Endometrial microvascular endothelial cells (primary cell): ENCODE data around the gene HDAC8. TPM values are rescaled to one million over a fixed set of nuclear protein-coding genes. Genes with fewer than 3 reads are reported as not detected.

Experiments used
- in situ Hi-C: cut with HindIII; loops from 2 replicates; pipeline ENCODE4 v1.10.0; 2017; ENCODE audit warnings: low sequenced_read_pairs, low pct_unique_long_range_greater_than_20kb; ENCODE audit errors: inconsistent ontology term
- total RNA-seq: library from RNA; depleted of rRNA; stranded (reverse); fragments of >200 nt; gene quantifications from one replicate; pipeline ENCODE4 v1.2.3, GENCODE V29; 2015; ENCODE audit errors: inconsistent ontology term

HDAC8 gene
- total RNA-seq, 1 donor from 2014 or later: 36.2 TPM

DNA sequence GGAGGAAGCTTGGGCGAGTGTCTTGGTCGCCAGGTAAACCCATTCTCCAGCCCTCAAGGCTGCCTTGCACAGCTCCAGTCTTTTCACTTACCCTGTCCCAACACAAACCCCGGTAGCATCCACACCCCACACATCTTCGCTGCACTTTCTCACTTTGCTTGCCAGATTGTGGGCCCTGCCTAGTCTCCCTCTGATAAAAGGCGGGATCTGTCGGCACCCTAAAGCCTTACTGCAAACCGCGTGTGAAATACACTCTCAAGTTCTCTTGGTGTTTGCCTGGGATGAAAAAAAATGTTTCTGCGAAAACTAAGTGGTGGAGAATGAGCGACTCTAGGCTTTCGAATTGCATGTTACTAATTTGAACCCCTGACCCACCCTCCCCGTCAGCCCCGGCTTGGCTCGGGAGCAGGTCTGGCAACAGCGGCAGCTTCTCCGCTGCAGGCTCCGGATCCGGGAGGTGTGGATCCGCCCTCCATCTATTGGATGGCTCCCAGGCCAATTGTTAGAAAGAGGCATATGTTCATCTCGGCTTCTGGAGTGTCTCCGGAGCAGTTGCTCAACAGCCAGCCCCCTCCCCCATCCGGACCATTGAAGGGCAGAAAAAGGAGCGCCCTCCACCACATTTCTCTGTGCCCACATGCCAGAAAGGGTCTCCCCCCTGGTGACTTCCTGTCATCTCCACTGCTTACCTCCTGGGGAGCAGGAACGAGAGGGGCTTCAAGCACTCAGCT, 263.9 kb downstream of the HDAC8 start:
- in situ Hi-C loops: no loop called here

DNA sequence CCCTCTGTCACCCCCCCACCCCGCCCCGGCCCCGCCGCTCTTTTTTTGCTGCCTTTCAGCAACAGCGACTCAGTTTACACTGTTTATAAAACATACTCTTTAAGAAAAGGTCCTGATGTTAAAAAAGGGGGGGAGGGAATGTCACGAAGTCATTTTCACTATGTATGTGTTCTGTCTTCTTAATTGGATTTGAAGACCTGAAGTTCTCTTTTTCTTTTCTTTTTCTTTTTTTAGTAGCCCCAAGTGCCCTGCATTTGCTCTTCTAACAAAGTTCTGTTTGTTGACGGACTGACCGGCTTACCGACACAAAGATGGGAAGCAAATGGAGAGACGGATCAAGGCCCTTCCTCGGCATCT, 264.5 kb downstream of the HDAC8 start:
- in situ Hi-C loops: no loop called here

DNA sequence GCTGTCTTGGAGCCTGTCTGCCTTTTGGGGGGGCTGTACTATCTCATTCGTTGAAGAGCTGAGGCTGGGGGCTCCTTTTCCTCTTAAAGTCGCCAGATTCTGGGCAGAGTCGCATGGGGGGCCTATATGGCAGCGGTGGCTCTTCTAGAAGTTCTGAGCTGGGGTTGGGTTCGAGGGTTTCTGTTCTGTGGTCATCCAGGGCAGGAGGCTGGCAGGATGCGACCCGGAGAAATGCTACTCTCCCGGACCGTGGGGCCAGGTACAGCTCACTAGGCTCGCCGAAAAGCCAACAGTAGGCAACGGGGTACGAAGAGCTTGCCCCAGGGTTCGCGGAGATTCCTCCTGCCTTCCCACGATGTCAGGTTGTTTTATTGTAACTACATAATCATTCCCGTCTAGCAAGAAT, 265.0 kb downstream of the HDAC8 start:
- in situ Hi-C loops: no loop called here

DNA sequence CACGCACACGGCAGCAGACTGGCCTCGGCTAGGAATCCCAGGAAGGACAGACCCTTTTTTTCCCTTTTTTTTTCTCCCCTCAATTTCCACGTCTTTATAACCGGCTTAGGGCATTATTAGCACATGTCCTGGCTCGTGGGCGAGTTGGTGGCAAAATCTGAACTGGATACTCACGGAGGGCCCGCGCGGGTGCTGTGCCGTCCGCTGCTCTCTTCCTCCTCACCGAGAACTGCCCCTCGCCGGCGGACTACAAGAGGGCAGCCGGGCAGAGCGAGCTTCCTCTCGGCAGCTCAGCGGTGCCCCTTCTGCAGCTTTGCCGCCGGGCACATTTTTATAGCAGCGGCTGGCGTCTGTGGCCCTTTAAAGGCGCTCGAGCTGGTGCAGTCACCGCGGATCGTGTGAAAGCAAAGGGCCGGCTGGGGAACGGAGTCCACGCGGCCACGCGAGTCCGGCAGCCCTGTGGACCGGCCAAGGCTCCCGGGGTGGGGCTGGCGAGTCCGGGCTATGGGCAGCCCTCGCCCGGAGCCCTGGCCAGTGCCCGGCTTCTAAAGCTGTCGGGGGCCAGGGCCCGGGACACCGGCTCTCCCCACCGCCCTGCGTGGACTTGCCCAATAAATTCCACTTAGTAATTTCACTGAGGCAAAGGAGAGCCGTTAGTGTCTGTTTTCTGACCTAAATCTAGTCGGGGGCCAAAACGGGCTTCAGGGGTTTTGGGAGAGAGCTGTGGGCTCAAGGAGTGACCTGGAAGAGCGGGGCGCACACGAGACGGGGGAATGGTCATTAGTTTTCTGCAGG, 265.6 kb downstream of the HDAC8 start:
- in situ Hi-C loops: no loop called here

DNA sequence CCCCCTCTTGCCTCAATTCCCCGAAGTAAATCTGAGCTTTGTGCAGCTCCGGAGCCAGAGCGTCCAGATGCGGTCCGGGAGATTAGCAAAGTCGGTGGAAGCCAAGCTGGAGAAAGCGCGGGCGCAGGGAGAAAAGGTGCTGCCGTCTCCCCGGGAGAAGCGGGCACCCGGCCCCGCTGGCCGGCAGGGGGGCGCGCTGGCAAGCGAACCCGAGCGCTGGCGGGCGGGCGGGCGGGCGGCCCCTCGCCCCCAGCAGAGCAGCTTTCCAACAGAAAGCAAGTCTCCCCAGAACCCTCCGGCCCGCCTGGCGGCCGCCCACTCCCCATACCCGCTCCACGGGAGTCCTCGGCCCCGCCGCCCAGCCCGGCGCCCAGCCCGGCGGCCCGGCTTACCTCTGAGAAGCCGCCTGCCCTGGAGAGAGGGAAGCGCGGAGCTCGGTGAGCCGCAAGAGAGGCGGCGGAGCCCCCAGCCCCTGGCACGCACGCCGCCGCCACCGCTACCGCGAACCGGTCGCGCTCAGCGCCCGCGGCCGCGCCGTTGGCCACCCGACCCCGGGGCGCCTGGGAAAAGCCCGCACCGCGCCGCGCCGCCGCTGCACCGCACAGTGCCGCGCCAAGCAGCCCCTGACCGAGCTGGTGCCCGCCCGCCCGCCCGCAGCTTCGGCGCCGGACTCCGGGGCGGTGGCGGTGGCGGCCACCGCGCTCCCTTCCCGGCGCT, 266.4 kb downstream of the HDAC8 start:
- in situ Hi-C loops: no loop called here

DNA sequence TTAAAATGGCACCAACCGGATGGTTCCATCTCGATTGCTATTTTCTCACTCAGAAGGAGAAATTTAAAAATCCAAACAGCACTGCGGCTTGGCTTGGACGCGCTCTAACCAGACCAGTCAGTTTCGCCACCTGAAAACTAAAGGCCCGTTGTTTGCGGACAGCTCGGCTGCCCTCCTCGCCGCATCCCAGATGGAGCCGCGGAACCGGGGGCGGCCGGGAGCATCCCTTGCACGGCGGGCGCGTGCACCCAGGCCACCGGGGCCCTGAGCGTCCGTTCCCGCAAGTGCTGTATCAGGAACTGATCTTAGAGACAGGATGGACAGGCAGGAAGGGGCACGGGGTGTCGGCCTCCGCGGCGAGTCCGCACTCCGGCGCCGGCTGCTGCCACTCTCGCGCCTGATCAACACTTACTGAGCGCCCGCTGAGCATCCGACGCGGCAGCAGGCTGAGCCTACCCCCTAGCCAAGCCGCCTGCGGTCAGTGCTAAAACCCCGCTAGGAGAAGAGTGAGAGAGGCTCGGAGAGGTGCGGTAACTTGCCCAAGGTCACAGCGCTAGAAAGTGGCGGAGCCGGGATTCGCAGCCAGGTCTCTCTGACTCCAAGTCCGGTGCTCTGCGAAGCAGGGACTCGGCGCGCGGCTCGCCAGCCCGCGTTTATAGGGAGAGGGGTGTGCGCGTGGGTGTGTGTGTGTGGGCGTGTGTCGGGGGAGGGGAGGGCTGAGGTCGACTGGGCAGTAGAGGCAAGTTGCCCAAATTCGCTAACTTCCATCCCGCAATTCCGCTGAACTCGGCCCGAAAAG, 267.2 kb downstream of the HDAC8 start, which contains the start of gene CITED1:
TSS of gene CITED1 (minus strand) at position 629 of the 799 bp plus-strand sequence. CDS start 3,045 bp downstream, outside the sequence.
- in situ Hi-C loops: no loop called here

DNA sequence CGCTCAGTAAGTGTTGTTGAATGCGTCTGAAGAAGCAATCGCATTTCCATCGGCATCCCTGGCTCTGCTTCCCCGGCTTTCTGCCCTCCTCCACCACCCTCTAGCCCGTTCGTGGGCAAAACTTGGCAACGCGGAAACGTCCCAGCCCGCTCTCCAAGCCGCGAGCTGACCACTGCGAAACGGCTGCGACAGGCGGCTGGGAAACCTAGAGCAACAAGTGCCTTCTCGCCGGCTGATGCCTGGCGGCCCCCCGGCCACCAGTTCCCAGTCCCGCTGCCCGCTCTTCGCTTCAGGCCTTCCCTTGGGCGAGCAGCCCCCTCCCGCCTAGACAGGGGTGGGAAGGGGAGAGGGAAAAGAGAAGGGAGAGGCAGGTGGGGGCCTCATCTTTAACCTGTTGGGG, 267.8 kb downstream of the HDAC8 start:
- in situ Hi-C loops: no loop called here

DNA sequence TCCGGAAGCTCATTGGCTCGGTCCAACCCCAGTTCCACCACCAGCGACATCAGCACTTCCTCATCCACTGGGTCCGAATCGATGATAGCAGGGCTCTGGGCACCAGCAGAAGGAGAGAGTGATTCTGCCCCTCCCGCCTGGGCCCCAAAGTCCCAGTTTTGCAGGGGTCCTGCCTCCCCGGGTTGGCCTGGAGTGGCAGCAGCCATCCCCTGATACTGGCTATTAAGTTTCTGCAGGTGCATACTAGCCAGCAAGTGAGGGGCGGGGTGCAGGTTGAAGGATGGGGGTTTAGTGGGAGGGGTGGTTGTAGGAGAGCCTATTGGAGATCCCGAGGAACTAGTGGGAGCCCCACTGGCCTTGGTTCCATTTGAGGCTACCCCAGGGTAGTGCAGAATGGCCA, 270.9 kb downstream of the HDAC8 start:
- in situ Hi-C loops: no loop called here

DNA sequence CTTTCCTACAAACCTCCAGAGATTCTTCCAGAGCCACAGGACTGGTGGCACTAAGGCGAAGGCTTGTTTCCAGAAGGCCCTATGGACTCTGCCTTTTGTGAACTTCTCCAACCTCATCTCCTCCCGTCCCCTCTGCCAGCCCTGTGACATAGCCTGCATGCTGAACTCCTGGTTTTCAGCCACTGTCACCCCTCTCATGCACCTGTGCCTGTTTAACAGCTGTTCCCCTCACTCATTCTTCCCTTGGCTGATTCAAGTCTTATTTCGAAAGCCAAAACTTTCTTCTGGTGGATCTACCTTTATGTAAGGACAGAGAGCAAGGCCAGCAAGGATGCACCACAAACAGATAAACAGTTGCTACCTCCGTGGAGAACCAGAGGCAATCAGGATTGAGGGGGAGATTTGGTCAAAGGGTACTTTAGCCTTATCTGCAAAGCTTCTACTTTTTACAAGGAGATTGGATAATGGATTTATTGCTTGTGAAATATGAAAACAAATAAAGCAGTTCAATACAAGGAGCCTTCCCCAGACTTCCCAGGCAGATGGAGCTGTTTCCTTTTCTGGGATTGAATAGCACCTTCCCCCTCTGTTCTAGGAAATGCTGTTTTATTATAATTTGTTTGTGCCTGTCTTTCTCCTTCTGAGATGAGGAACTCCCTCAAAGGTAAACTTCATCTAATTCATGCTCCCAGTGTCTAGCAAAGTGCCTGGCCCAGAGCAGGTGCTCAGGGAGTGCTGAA, 272.6 kb downstream of the HDAC8 start:
- in situ Hi-C loops: no loop called here

DNA sequence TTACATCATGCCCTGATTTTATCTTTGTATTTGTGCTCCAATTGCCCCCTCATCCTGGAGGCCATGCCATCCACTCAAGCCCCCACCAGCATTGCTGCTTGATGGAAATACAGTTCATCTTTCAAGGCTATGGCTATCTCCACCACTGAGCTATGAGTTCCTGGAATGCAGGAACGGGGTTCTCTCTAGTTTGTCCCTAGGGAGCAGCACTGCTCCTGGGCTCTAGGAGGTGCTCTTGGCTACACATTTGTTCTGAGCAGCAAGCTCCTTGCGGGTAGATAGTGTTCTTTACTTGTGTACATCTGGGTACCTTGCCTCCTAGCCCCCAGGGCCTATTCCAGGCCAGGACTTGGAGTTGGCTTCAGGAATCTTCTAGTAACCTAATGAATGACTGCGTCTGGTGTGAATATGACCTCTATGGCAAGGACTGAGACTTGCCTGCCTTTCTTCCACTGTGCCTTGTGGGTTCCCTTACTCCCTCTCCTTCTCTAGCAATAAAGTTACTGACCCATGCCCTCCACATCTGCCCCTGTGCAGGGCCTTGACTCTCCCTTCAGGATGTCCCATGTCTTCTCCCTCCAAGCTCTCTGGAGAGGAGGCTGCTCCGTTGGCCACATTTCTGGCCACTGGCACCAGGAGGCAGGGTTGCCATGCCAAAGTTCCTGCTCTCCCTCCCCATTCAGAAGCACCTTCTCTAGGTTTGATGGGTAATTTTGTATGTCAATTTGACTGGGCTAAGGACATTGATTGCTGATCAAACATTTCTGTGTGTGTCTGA, 274.5 kb downstream of the HDAC8 start:
- in situ Hi-C loops: no loop called here

DNA sequence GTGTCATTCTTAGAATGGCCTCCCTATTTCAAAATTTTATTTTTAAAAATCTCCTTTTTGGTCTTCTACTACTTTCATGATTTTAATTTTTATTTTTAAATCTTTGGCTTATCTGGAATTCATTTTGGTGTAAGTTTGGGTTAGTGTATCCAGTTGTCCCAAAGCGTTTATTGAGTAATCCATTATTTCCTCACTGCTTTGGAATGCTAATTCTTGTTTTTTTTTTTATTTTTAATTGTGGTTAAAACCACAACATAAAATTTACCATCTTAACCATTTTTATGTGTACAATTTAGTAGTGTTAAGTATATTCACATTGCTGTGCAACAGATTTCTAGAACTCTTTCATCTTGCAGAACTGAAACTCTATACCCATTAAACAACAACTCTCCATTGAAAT, 275.7 kb downstream of the HDAC8 start:
- in situ Hi-C loops: no loop called here

DNA sequence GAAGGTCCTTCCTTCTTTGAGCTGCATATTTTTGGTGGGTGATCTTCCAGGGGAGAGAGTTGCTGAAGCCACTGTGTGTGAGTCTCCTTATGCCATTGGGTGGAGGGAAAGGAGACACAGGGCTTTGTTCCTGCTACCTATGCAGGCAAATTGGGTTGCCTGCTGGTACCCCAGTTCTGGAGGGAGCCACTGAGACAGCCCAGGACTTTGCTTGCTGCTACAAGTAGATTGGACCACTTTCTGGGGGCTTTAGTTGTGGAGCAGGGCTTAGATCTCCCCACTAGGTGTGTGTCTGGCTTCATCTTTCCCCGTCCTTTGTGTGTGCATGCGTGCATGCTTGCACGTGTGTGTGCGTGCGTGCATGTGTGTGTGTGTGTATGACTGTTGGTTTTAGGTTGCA, 276.9 kb downstream of the HDAC8 start:
- in situ Hi-C loops: no loop called here

DNA sequence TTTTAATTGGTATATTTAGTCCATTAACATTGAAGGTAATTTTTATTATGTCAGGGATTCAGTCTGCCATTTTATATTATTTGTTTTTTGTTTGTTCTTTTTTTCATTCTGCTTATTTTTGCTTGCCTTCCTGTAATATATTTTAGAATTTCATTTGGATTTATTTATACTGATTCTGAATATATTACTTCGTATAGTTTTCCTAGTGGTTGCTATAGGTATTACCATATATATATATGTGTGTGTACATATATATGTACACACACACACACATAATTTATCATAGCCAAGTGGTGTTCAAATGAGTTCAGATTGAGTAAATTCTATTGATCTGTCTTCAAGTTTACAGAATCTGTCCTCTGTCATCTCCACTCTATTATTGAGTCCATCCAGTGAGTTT, 278.1 kb downstream of the HDAC8 start:
- in situ Hi-C loops: no loop called here

DNA sequence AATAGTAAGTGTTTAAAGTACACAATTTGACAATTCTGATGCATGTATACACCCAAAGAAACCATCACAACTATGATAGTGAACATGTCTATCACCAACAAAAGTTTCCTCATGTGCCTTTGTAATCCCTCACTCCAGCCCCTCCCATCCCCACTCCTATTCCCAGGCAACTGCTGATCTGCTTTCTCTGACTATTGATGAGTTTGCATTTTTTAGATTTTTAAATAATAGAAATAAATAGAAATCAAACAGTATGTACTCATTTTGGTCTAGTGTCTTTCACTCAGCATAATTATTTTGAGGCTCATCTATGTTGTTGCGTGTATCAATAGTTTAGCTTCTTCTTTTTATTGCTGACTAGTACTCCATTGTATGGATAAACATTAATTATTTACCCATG, 290.3 kb downstream of the HDAC8 start:
- in situ Hi-C loops: no loop called here

DNA sequence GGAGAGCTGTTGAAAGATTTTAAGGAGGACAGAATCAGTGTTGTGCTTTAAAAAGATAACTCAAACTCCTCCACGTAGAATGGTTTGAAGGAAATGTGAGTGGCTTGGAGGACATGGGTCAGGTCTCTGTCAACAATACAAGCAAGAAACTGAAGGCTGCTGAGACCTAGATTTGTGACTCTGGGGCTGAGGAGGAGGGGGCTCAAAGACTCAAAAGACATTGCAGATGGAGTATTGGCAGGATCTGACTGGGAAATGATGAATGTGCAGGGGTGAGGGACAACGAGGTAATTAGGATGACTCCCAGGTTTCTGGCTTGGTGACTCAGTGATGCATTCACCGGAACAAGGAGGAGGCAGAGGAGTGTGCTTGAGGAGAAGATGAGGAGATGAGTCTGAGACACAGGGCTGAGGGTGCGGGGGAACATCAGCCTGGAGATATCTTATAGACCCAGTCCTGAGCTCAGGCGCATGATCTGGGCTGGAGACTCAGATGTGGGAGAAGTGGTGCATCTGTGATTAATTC, 292.3 kb downstream of the HDAC8 start:
- in situ Hi-C loops: no loop called here
